Endothelial cell of umbilical vein (primary cell): ENCODE data around the gene SERTAD4. TPM values are rescaled to one million over a fixed set of nuclear protein-coding genes. Genes with fewer than 3 reads are reported as not detected.

ENCODE experiments used
- BruUV-seq: library from RNA; stranded (reverse); fragments of 400-500 nt; replicated peaks from 2 replicates; lab custom pipeline; 2021; lab: Mats Ljungman, UMichigan
- CTCF ChIA-PET: fragments of 300-600, 350-600 bp; sonication (Branson Sonifier 250); formaldehyde crosslinking; loops from one replicate; lab custom pipeline; 2021; ENCODE audit warnings: antibody characterized with exemption, inconsistent platforms; lab: Charles Lee
- POLR2A ChIA-PET: fragments of 300-600, 350-600 bp; sonication (Branson Sonifier 250); formaldehyde crosslinking; loops from one replicate; lab custom pipeline; 2021; ENCODE audit warnings: antibody characterized with exemption, inconsistent platforms; lab: Charles Lee
- DNase-seq: peaks from one replicate; pipeline ENCODE4 v3.0.0-alpha.2; 2011; ENCODE audit warnings: low read depth, low spot score
- FAIRE-seq: peaks from 2 replicates; lab custom pipeline; 2011; peaks lifted over from hg19 to GRCh38; lab: Jason Lieb, UNC
- H2AFZ ChIP-seq: 2 replicates; pipeline ENCODE4 v1.6.0; 2012; ENCODE audit warnings: low read depth, low read length, control low read depth, inconsistent platforms
- H3K27ac ChIP-seq: 2 replicates; pipeline ENCODE4 v1.5.1; 2011; ENCODE audit warnings: low read depth, mild to moderate bottlenecking, control low read depth, low read length, moderate library complexity; ENCODE audit not compliant: insufficient read depth
- H3K27me3 ChIP-seq, 2 experiments: 2 replicates each; pipeline versions ENCODE4 v1.6.0 to v1.6.1; 2011; ENCODE audit warnings: low read length in 2 of 2, mixed read lengths in 1 of 2; ENCODE audit not compliant: control insufficient read depth in 2 of 2, insufficient read depth in 2 of 2
- H3K36me3 ChIP-seq, 2 experiments: 2 replicates in 1 of 2; 3 replicates in 1 of 2; pipeline ENCODE4 v1.5.1; 2011; ENCODE audit warnings: low read length in 2 of 2, mild to moderate bottlenecking in 1 of 2, moderate library complexity in 1 of 2; ENCODE audit not compliant: control insufficient read depth in 2 of 2, insufficient read depth in 2 of 2; ENCODE audit errors: extremely low read depth in 1 of 2
- H3K4me1 ChIP-seq: 3 replicates; pipeline ENCODE4 v1.5.1; 2011; ENCODE audit warnings: mild to moderate bottlenecking, low read length; ENCODE audit not compliant: control insufficient read depth, insufficient read depth; ENCODE audit errors: extremely low read depth
- H3K4me2 ChIP-seq: 2 replicates; pipeline ENCODE4 v1.6.1; 2011; ENCODE audit warnings: low read length, control low read depth, mixed read lengths; ENCODE audit not compliant: insufficient read depth
- H3K4me3 ChIP-seq, 3 experiments: fragments of 200-600 bp in 1 of 3; sonication (generic), shearing (Covaris generic) in 1 of 3; replicated peaks in 1 of 3; 2 replicates each; pipeline ENCODE4 v1.5.1; 2011 to 2016; ENCODE audit warnings: control low read depth in 3 of 3, low read length in 3 of 3, mild to moderate bottlenecking in 2 of 3, inconsistent platforms in 1 of 3, low read depth in 1 of 3, moderate library complexity in 1 of 3; ENCODE audit not compliant: insufficient read depth in 1 of 3
- H3K79me2 ChIP-seq: 2 replicates; pipeline ENCODE4 v1.6.0; 2012; ENCODE audit warnings: low read length, inconsistent platforms; ENCODE audit not compliant: control insufficient read depth, insufficient read depth
- H3K9ac ChIP-seq: replicated peaks from 2 replicates; pipeline ENCODE3; 2011; ENCODE audit warnings: low read length, control low read depth; ENCODE audit not compliant: insufficient read depth; ENCODE audit errors: extremely low read depth
- H3K9me1 ChIP-seq: replicated peaks from 3 replicates; pipeline ENCODE4 v1.6.0; 2011; ENCODE audit warnings: mild to moderate bottlenecking, low read length; ENCODE audit not compliant: control insufficient read depth, insufficient read depth; ENCODE audit errors: extremely low read depth
- H3K9me3 ChIP-seq: replicated peaks from 2 replicates; pipeline ENCODE4 v1.5.1; 2012; ENCODE audit warnings: low read length, inconsistent platforms; ENCODE audit not compliant: control insufficient read depth, insufficient read depth
- H4K20me1 ChIP-seq: replicated peaks from 2 replicates; pipeline ENCODE3; 2011; ENCODE audit warnings: mild to moderate bottlenecking, low read length; ENCODE audit not compliant: control insufficient read depth, insufficient read depth; ENCODE audit errors: extremely low read depth
- EZH2 ChIP-seq: IDR thresholded peaks from 2 replicates; pipeline ENCODE4 v1.6.1; 2012; ENCODE audit warnings: borderline replicate concordance, low read depth, mild to moderate bottlenecking, moderate library complexity, low read length, inconsistent platforms; ENCODE audit not compliant: severe bottlenecking
- FOS ChIP-seq: IDR thresholded peaks from 2 replicates; pipeline ENCODE4 v1.6.1; 2011; ENCODE audit warnings: mild to moderate bottlenecking, low read length, moderate library complexity, borderline replicate concordance; ENCODE audit not compliant: insufficient read depth
- GATA2 ChIP-seq: IDR thresholded peaks from 2 replicates; pipeline ENCODE4 v1.7.0; 2011; ENCODE audit warnings: low read depth, mild to moderate bottlenecking, moderate library complexity, mixed read lengths, low read length; ENCODE audit not compliant: insufficient read length, insufficient read depth
- JUN ChIP-seq: IDR thresholded peaks from 2 replicates; pipeline ENCODE4 v1.6.1; 2011; ENCODE audit warnings: borderline replicate concordance, low read depth; ENCODE audit not compliant: insufficient read length, insufficient read depth
- MAX ChIP-seq: IDR thresholded peaks from 2 replicates; pipeline ENCODE4 v1.6.1; 2011; ENCODE audit not compliant: insufficient read depth, insufficient read length
- MYC ChIP-seq: IDR thresholded peaks from one replicate; pipeline ENCODE4 v1.6.1; 2011; ENCODE audit warnings: mild to moderate bottlenecking, low read depth, low read length
- POLR2A ChIP-seq: IDR thresholded peaks from 2 replicates; pipeline ENCODE4 v1.6.1; 2012; ENCODE audit warnings: low read depth, mild to moderate bottlenecking, control low read depth, low read length
- POLR2AphosphoS5 ChIP-seq: IDR thresholded peaks from 2 replicates; pipeline ENCODE4 v1.6.1; 2012; ENCODE audit warnings: low read depth, mild to moderate bottlenecking, control low read depth, low read length, moderate library complexity; ENCODE audit not compliant: insufficient read depth
- dilution Hi-C: fragments of 300-500 bp; cut with MboI; formaldehyde crosslinking; loops from one replicate; pipeline ENCODE4 v1.15.0; 2019; ENCODE audit warnings: low sequenced_read_pairs; ENCODE audit not compliant: extremely low pct_ligation_motif_present
- intact Hi-C: fragments of 100-400 bp; cut with micrococcal nuclease; formaldehyde crosslinking; loops from one replicate; pipeline ENCODE4 v1.10.0; 2022
- polyA plus RNA-seq, 4 experiments: library from polyadenylated mRNA; depleted of rRNA in 3 of 4; stranded (reverse) in 3 of 4; unstranded in 1 of 4; fragments of >200 nt; gene quantifications; 2 replicates each; pipeline versions ENCODE4 v1.2.1 to v1.2.3, GENCODE V29; 2011 to 2012; ENCODE audit warnings: missing spikeins in 1 of 4
- total RNA-seq: library from RNA; stranded (reverse); gene quantifications from 2 replicates; pipeline ENCODE4 v1.2.3, GENCODE V29; 2021
- TF ChIP-seq, protein P1 (sequence below), 2 donors: IDR thresholded peaks; 1 replicate in 1 of 2; 2 replicates in 1 of 2; pipeline ENCODE4 v1.5.1; 2011; ENCODE audit warnings: low read length in 2 of 2, mild to moderate bottlenecking in 2 of 2, moderate library complexity in 2 of 2, control low read depth in 1 of 2, inconsistent platforms in 1 of 2, low read depth in 1 of 2; ENCODE audit not compliant: insufficient read depth in 1 of 2; ENCODE audit errors: extremely low read depth in 1 of 2

The SERTAD4 gene
- total and polyA plus RNA-seq, 2 donors (not counting 3 experiments of a cell fraction or from before 2014, with no cell fraction given): 4.0 to 11.3 TPM

DNA sequence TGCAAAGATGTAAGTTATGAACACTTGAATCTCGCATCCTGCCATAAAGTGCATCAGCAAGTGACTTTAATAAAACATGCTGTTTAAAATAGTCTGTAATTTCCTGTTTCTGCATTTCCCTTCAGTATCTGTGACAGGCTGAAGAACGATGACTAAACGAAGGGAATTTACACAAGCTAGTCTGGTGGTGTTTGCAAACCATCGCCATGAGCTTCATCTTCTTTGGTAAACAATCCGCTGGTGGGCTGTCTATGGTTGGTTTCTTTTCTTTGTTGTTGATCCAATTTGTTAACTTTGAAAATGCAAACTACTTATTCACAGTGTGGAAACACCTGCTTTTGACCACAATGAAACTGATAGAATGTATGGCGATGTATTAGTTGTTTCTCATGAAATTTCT, 13.9 kb downstream of the SERTAD4 start:
- Histone ChIP-seq H3K79me2 (no peaks in the 10 kb centered on the region), H3K27me3 (no peaks in the 10 kb centered on the region), H3K4me1 (peaks cover 17% of the 10 kb centered on the region), H3K27ac (no peak overlapping the region), H3K36me3 (no peaks in the 10 kb centered on the region), H3K9me1 (no peaks in the 10 kb centered on the region), H2AFZ (no peak overlapping the region), H3K9me3 (no peaks in the 10 kb centered on the region), H3K4me3 (no peak overlapping the region), H4K20me1 (no peaks in the 10 kb centered on the region), H3K4me2 (no peak overlapping the region), H3K9ac (no peak overlapping the region)
- intact Hi-C loops: no loop called here
- no TSS peak for BruUV-seq
- no peak for FAIRE-seq
- dilution Hi-C loops: no loop called here
- peak; percentile 42 for DNase-seq
- ChIA-PET POLR2A (no interaction called here), CTCF (interaction anchor here (0.8 to 1.1 kb wide), 4 partner anchors 9 to 70 kb away, joined by 3 to 5 read pairs (median 3); no protein-coding TSS in a partner anchor)
- TF ChIP-seq MYC (no peak), GATA2 (no peak), POLR2AphosphoS5 (no peak), MAX (no peak), EZH2 (no peak), FOS (no peak), POLR2A (no peak), JUN (no peak)
- TF ChIP-seq, protein P1, sequence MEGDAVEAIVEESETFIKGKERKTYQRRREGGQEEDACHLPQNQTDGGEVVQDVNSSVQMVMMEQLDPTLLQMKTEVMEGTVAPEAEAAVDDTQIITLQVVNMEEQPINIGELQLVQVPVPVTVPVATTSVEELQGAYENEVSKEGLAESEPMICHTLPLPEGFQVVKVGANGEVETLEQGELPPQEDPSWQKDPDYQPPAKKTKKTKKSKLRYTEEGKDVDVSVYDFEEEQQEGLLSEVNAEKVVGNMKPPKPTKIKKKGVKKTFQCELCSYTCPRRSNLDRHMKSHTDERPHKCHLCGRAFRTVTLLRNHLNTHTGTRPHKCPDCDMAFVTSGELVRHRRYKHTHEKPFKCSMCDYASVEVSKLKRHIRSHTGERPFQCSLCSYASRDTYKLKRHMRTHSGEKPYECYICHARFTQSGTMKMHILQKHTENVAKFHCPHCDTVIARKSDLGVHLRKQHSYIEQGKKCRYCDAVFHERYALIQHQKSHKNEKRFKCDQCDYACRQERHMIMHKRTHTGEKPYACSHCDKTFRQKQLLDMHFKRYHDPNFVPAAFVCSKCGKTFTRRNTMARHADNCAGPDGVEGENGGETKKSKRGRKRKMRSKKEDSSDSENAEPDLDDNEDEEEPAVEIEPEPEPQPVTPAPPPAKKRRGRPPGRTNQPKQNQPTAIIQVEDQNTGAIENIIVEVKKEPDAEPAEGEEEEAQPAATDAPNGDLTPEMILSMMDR (IDR thresholded peaks at IDR 0.05; ENCODE audit: extremely low read depth in 1 of 2, insufficient read depth in 1 of 2, low read depth in 1 of 2, low read length in 2 of 2): no peak
